Peyer's patch (tissue), 4 donors: ENCODE measurements around the gene DCC.

ENCODE experiments used
- CTCF ChIP-seq, 6 experiments: fragments of 450-650 bp in 4 of 6; fragments of 200-600 bp in 2 of 6; sonication (generic) in 1 of 6; IDR thresholded peaks; one replicate each; pipeline ENCODE4 v1.5.1; 2017 to 2019; ENCODE audit warnings: antibody characterized with exemption in 6 of 6, mild to moderate bottlenecking in 3 of 6, moderate library complexity in 1 of 6
- POLR2A ChIP-seq, 2 donors: fragments of 450-650 bp; IDR thresholded peaks; one replicate each; pipeline ENCODE4 v1.5.1; 2017; ENCODE audit warnings: antibody characterized with exemption in 2 of 2, mild to moderate bottlenecking in 2 of 2, moderate library complexity in 2 of 2

GRCh38 chr18:53070788-53071187, 730.8 kb downstream of the DCC start:
- TF ChIP-seq CTCF (IDR thresholded peaks at IDR 0.05) (no peak), POLR2A (IDR thresholded peaks at IDR 0.05) (no peak)
